Measurements from ENCODE around the gene SYNE1. TPM values are rescaled to one million over a fixed set of nuclear protein-coding genes. Genes with fewer than 3 reads are reported as not detected.

SYNE1 gene
- total RNA-seq, 1 donor from 2014 or later = 6.0 TPM

GRCh38 chr6:152398993-152399392 is 238.2 kb downstream of the SYNE1 start:
- Mint-ChIP-seq H3K36me3 (no peaks in the 10 kb centered on the region), H3K4me3 (no peak overlapping the region), H3K4me1 (no peaks in the 10 kb centered on the region), H3K27ac (no peak overlapping the region), H3K27me3 (ENCODE audit: insufficient read depth, low read depth) (peaks cover 2% of the 10 kb centered on the region), H3K9me3 (no peaks in the 10 kb centered on the region)
- Histone ChIP-seq H3K4me3 (no peak overlapping the region), H3K27ac (no peak overlapping the region), H3K36me3 (no peaks in the 10 kb centered on the region), H3K4me1 (no peaks in the 10 kb centered on the region), H4K20me1 (ENCODE audit: low read depth) (no peaks in the 10 kb centered on the region), H3K79me2 (ENCODE audit: low read depth) (no peaks in the 10 kb centered on the region), H2AFZ (replicated peaks) (no peak overlapping the region), H3F3A (ENCODE audit: low read depth) (no peaks in the 10 kb centered on the region), H3K4me2 (no peak overlapping the region), H3K9ac (no peak overlapping the region), H3K27me3 (no peaks in the 10 kb centered on the region), H3K9me3 (ENCODE audit: low read depth) (no peaks in the 10 kb centered on the region)
- DNase-seq (ENCODE audit: low spot score) = no peak
- TF ChIP-seq CTCF (IDR thresholded peaks at IDR 0.05) (no peak), EZH2 (IDR thresholded peaks at IDR 0.05) (no peak), EZH2phosphoT487 (IDR thresholded peaks at IDR 0.05) (no peak)

- Histone ChIP-seq H4K20me1 (ENCODE audit: low read depth) (no peaks in the 10 kb centered on the region), H2AFZ (replicated peaks) (no peak overlapping the region), H3K4me3 (no peak overlapping the region), H3K27me3 (no peaks in the 10 kb centered on the region), H3K4me2 (no peak overlapping the region), H3K36me3 (no peaks in the 10 kb centered on the region), H3F3A (ENCODE audit: low read depth) (no peaks in the 10 kb centered on the region), H3K9me3 (ENCODE audit: low read depth) (no peaks in the 10 kb centered on the region), H3K79me2 (ENCODE audit: low read depth) (no peaks in the 10 kb centered on the region), H3K4me1 (no peaks in the 10 kb centered on the region), H3K9ac (no peak overlapping the region), H3K27ac (no peak overlapping the region)
- Mint-ChIP-seq H3K4me3 (no peak overlapping the region), H3K27me3 (ENCODE audit: insufficient read depth, low read depth) (peaks cover 2% of the 10 kb centered on the region), H3K27ac (no peak overlapping the region), H3K36me3 (no peaks in the 10 kb centered on the region), H3K9me3 (no peaks in the 10 kb centered on the region), H3K4me1 (no peaks in the 10 kb centered on the region)
- TF ChIP-seq EZH2phosphoT487 (IDR thresholded peaks at IDR 0.05) (no peak), CTCF (IDR thresholded peaks at IDR 0.05) (no peak), EZH2 (IDR thresholded peaks at IDR 0.05) (no peak)
- no peak for DNase-seq (ENCODE audit: low spot score)
Measured at GRCh38 chr6:152398316-152398715, 238.8 kb downstream of the SYNE1 start.

GRCh38 chr6:152394303-152394702 is 242.9 kb downstream of the SYNE1 start:
- H3K4me3 ChIP-seq = no peak overlapping the region
- H3K27me3 Mint-ChIP-seq (ENCODE audit: insufficient read depth, low read depth) = peaks cover 4% of the 10 kb centered on the region
- no peak for TF ChIP-seq CTCF (IDR thresholded peaks at IDR 0.05)
- TF ChIP-seq EZH2 (IDR thresholded peaks at IDR 0.05) = no peak
- no peak for TF ChIP-seq EZH2phosphoT487 (IDR thresholded peaks at IDR 0.05)

More at GRCh38 chr6:152394303-152394702, 242.9 kb downstream of the SYNE1 start:
- H3K36me3 ChIP-seq = no peaks in the 10 kb centered on the region
- no peaks in the 10 kb centered on the region for H3K4me1 Mint-ChIP-seq
- H3K4me1 ChIP-seq = no peaks in the 10 kb centered on the region
- no peak overlapping the region for H3K27ac Mint-ChIP-seq
- H3K79me2 ChIP-seq (ENCODE audit: low read depth) = no peaks in the 10 kb centered on the region
- H3K9me3 ChIP-seq (ENCODE audit: low read depth) = no peaks in the 10 kb centered on the region
- no peak overlapping the region for H2AFZ ChIP-seq (replicated peaks)
- no peak overlapping the region for H3K4me3 Mint-ChIP-seq
- H3F3A ChIP-seq (ENCODE audit: low read depth) = no peaks in the 10 kb centered on the region
- H3K4me2 ChIP-seq = no peak overlapping the region
- H3K27ac ChIP-seq = no peak overlapping the region
- H3K9me3 Mint-ChIP-seq = no peaks in the 10 kb centered on the region
- no peak for DNase-seq (ENCODE audit: low spot score)
- H3K9ac ChIP-seq = no peak overlapping the region
- no peaks in the 10 kb centered on the region for H3K27me3 ChIP-seq
- H3K36me3 Mint-ChIP-seq = no peaks in the 10 kb centered on the region
- no peaks in the 10 kb centered on the region for H4K20me1 ChIP-seq (ENCODE audit: low read depth)

All from neural progenitor cell (in vitro differentiated cells).